HG03064 (cell line): Measurements from ENCODE around the gene NCF2.

Experiments used
- ATAC-seq: cut with Tn5 transposase; IDR thresholded peaks from one replicate; pipeline ENCODE4 v1.9.1; 2021; ENCODE audit warnings: low read depth; ENCODE audit not compliant: unreplicated experiment

Gene NCF2

DNA sequence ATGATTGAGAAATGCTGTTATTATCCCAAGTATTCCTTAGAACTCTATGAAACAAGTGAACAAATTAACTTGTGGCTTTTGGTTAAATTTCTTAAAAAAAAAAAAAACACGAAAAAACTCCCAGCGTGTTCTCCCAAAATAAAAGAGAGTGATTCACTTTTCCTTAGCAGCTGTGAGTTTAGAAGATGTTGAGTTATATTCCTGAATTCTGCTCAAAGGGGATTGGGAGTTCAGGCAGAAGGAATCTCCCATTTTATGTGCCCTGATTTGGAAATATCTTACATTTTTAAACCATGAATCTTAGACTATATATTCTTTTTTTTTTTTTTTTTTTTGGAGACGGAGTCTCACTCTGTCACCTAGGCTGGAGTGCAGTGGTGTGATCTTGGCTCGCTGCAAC lies 83.7 kb downstream of the NCF2 start:
- no peak for ATAC-seq
